Fibroblast of gingiva (primary cell): ENCODE data around the gene NR4A1.

Experiments
- DNase-seq: peaks from one replicate; pipeline ENCODE4 v3.0.0-alpha.2; 2011; ENCODE audit warnings: low read depth

The NR4A1 gene

GRCh38 chr12:52058631-52059361, 7.6 kb downstream of the NR4A1 start:
- peak; percentile 31 for DNase-seq

DNA sequence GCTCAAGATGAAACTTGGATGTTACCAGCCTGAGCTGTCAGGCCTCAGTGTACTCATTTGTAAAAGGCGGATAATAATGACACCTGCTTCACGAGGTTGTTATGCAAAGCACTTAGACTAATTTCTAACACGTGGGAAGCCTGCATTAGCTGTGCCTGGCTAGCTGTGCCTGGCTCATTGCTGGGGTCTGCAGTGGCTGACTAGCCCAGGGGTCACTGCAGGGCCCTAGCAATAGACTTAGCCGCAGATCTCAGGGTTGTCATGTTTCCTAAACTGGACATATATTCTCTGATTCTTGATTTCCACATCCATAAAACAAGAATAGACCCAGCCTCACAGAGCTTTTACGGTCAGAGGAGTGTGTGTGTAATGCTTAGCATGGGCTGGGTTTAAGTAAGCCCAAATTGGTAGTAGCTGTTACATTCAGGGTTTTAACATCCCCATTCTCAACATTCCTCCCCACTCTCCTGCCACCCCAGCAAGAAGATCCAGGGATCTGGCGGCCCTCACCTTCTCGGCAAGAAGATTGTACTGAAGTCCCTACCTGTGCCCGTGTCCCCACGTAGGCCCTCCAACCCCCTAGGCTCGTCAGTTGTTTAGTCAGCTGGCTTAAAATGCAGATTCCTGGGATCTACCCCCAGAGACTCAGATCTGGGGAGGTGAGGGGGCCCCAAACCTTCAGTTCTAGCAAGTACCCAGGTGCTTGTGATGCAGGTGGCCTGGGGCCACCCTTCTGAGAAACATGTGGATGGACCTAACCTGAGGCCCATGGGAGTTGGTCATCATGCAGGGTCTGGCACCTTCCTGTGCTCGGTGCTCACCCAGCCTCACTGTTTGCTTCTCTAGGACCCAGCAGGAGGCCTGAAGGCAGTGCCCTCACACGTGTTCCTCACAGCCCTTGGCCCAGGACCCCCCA, 8.6 kb downstream of the NR4A1 start:
- DNase-seq: peak; percentile 46

GRCh38 chr12:52060498-52061177, 9.4 kb downstream of the NR4A1 start:
- DNase-seq: no peak

DNA sequence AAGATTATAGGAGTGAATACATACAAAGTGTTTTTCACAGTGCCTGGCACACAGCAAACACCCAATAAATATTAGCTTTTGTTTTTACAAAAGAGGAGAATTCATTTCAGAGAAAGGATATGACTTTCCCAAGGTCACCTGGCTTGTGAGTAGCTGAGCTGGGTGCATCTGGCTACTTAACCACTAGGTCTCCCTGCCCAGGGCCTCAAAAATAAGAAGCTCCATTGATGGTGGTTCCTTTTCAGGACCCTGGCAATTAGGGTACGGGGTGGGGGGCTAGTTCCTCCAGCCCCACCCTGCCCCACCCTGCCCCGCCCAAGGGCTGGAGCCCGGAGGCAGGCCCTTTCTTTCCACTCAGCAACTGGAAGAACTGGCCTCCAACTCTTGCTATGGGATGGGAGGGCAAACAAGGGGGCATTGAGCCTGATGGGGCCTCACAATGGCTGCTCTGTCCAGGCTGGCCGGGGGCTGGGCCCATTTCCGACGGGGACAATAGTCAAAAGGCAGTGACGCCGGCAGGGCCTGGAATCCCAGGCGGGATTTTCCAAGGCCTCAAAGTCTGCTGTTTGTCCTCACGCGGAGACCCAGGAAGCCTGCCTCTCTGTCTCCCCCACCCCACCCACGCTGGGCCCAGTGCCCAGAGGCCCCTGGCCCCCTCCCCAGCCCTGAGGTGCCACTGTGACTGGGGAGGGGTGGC, 10.4 kb downstream of the NR4A1 start:
- no peak for DNase-seq

DNA sequence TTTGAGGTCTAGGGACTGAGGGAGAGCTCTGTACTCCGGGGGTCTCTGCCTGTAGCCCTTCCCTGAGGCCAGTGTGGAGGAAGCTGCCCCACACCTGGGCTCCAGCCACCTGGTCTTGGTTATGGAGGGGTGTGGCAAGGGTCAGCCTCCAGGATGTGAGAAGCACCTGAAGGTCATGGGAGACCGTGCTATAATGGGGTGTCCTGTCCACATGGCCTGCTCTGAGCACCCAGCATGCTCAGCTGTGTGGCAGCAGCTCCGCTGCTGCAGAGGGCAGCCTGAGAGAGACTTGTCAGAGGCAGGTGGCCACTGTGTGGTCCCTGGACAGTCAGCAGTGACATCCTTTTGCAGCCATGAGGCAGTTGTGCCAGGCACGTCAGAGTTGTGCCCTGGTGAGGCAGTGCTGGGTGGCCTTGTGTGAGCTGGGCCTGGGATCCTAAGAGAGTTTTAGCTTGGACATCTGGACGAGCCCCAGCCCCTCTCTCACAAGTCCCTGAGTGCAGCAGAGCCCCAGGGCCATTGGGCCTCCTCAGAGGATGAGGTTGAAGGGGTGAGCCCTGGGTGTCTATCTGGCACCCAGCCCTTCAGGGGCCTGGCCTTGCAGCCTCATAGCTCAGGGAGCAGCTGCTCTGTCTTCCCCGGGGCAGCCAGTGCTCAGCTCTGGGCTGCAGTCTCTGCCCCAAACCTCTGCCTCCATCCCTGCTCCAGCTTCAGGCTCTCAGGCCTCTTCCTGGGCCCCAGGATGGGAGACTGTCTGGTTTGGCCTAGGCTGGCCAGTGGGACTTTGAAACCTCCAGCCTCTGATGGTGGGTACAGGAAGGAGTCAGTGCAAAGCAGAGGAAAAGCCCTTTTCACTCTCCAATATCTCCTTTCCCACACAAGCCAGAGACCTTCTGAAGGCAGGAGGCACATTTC, 11.2 kb downstream of the NR4A1 start:
- DNase-seq: no peak

DNA sequence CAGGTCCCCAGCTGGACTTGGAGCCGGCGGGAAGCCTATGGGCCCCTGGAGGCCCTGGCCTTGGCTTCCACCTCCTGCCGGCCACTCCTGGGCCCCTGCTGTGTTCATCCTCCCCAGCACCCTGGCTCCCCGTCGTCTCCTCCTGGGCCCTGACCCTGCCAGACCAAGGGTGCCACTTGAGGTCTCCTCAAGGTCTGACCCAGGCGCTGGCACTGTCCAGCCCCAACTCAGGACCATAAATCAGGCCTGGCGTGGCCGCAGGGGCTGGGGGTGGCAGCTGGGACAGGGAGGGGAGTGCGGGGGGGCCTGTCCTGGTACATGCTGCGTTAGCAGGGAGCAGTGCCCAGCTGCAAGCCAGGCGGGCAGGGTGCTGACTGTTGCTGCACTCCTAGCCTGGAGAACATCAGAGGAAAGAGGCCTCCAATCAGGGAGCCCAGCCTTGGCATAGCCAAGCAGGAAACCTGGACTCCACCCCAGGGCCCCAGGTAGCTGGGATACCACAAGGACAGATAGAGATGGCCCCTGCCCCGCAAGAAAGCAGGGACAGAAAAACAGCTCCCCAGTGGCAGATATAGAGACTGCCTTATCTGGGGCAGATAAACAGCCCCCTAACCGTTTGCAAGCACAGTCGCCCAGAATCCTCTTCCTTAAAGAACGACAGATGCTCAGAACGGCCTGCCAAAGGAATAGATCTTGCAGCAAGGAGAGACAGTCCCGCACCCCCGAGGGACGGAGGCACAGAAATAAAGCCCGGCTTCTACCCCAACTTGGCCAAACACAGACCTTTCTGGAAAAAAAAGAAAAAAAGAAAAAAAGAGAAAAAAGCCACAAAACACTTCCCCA, 12.1 kb downstream of the NR4A1 start:
- DNase-seq: no peak

DNA sequence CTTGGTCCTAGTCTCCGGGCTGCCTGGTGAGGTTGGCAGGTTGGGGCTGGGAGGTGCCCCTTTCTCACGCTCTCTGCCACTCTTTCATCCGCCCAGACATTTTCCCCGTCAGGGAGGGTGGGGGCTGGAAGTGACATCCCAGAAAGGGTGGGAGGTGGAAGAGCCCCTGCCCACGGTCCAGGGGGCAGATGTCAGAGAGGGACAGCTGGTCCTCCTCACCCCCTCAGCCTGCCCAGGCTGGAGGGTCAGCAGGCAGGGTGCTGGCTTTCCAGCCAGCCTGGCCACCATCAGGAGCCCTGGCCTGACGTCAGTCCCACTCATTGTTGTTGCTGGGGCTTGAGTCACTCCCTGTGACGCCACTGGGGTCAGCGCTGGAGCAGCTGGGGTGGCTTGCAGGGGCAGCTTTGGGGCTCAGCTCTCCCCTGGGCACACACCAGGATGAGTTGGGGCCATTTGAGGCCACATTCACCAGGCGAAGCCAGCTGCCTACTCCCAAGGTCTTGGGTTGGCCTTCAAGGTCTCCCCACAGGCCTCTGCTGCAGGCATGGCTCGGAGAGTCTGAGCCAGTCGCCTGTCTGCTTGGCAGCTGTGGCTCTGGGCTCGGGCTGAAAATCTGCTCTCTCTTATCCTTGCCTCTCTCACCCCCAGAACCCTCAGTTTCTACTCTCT, 12.9 kb downstream of the NR4A1 start:
- DNase-seq: peak; percentile 72

DNA sequence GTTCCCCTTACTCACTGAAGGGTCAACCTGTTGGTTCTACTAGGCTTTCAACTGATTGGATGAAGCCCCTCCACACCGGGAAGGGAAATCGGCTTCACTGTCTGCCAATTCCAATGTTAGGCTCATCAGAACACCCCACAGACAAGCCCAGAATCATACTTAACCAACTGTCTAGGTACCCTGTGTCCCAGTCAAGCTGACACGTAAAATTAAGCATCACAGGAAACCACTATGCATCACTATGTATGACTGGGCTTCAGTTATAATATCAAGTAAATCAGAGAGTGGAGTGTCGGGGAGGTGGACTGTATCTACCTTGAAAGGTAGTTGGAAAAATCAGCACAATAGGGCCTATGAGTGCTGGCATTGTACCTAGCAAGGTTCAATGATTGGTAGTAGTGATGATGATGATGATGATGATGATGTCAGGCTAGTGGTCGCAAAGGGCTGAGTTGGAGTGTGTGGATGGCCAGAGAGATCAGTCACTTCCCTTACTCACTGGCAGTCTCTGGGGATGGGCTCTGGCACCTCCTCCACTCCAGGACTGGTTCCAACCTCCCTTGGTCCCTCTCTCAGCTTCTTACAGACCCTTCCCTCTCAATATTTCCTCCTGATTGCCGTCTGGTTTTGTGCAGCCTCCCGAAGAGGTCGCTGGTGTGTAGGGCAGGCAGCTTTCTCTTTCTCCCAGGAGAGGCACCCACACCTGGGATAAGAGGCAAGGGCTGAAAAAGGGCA, 15.3 kb downstream of the NR4A1 start:
- DNase-seq: no peak

DNA sequence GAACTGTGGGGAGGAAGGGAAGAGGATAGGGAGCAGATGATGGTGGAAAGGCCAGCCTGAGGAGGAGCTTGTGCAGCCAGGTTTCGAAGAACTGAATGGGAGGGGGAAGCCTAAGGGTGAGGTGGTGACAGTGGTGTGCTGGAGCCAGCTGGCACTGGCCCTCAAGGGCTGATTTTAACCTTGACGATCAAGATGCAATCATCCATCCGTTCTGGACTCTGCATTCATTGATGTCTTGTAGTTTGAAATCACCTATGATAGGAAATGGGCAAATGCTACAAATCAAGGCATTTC, 15.8 kb downstream of the NR4A1 start:
- no peak for DNase-seq

DNA sequence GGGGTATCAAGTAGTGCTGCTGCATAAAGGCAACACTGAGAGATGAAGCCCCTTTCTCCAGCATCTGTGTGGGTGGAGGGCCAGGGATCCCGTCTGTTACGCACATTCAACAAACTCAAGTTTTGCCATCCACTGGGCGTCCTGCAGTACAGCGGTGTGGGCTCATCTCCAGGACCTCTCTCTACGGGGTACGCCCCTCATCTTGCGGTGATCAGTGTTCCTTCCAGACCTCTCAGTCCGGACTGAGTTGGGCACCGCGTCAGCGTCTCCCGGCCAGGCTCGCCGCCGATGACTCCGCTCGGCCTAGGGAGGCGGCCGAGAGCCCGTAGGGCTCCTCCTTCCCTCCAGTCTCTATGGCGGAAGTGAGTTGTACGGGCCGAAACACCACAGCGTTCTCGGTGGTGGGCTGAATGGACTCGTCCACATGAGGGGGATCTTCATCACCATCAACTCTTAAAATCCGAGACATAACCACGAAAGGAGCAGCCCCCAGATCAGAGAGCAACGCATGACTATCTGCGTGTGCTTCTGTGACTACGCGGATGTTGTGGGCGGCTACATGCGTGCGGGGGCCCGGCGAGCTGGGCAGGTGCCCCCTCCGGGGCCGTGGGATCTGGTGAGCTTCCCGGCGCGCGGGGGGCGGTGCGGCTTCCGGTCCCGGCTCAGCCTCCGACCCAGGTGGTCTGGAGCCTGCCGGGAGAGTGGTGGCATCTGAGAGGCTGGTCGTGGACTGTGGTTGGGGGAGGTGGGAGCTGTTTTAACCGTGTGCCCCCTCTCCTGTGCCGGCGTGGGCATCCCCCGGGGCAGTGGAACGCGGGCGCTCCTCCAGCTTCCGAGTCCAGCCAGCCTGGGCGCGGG, 18.3 kb downstream of the NR4A1 start, which contains the start of gene ATG101:
TSS of gene ATG101 (plus strand) at position 652 of the 858 bp plus-strand sequence. CDS start 3,673 bp downstream, outside the sequence.
- DNase-seq: peak; percentile 95

- peak; percentile 29 for DNase-seq
Measured at GRCh38 chr12:52070185-52070925, 19.1 kb downstream of the NR4A1 start.

DNA sequence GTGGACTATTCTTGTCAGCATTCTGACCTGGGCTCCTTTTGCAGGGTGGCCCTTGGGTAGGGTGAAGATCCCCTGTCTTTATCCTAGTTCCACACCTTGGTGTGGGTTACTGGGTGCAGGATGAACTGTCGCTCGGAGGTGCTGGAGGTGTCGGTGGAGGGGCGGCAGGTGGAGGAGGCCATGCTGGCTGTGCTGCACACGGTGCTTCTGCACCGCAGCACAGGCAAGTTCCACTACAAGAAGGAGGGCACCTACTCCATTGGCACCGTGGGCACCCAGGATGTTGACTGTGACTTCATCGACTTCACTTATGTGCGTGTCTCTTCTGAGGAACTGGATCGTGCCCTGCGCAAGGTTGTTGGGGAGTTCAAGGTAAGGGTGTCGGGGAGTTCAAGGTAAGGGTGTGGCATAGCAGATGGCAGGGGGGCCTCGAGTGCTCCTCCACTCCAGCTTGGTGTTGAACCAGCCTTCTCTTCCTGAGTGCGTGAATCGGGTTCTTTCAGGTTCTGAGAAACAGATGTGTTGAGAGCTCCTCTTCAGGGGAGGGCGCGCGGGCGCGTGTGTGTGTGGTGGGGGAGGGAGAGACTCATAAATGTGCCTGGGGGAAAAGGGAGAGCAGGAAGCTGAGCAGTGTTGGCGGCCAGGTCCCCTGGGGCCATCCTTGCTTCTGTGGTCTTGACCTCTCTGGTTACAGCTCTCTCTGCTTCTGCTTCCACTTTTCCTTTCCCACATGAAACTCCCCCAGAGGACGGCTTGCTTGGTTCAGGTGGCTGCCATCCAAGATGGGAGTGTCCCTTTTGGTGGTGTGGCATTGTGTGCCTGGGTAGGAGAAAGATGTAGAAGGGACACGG, 22.5 kb downstream of the NR4A1 start:
- peak; percentile 89 for DNase-seq

DNA sequence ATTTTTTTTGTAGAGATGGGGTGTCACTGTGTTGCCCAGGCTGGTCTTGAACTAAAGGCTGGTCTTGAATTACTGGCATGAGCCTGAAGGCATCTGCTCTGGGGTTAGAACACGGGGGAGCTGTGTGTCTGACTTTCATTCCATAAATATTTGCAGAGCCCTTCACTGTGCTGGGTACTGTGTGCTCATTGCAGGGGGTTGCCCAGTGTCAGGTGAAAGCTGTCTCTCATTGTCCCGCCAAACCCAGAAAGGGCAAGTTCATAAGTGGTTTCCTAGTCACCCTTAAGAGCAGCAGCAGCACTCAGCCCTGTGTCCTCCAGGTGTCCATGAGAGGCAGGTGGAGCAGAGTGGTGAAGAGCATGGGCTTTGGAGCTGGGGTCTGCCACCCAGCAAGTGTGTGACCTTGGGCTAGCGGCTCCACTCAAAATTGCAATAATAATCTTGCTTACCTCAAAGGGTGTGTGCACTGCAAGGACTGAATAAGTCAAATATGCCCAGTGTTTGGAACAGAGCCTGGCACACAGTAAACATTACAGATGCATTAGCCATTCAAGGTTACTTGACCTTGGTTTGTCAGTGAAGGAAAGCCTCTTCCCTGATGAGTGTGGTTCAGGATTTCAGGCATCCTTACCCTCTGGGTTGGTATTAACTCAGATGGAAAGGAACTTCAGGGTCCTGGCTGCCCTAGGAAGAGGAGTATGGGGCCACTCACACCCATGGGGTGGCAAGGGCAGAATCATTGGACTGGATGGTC, 23.9 kb downstream of the NR4A1 start:
- peak; percentile 42 for DNase-seq

- DNase-seq: no peak
Measured at GRCh38 chr12:52076811-52077210, 25.6 kb downstream of the NR4A1 start.

- no peak for DNase-seq
Measured at GRCh38 chr12:52078276-52078675, 27.0 kb downstream of the NR4A1 start.
